Right atrium auricular region (tissue), 2 donors: ENCODE results near the gene GP9. TPM values are rescaled to one million over a fixed set of nuclear protein-coding genes. Genes with fewer than 3 reads are reported as not detected.

ENCODE experiments used
- DNase-seq: peaks from one replicate; pipeline ENCODE4 v3.0.0-alpha.2; 2019; ENCODE audit warnings: low spot score
- H3K27ac ChIP-seq, 2 donors: fragments of 200-600 bp; sonication (generic); 1 replicate in 1 of 2; 2 replicates in 1 of 2; pipeline ENCODE4 v1.5.1; 2016 to 2019
- H3K27me3 ChIP-seq, 2 donors: fragments of 200-600 bp; sonication (generic); one replicate each; pipeline versions ENCODE4 v1.5.1 to v1.6.0; 2017 to 2019
- H3K36me3 ChIP-seq: fragments of 200-600 bp; sonication (generic); one replicate; pipeline ENCODE4 v1.5.1; 2016
- H3K4me1 ChIP-seq, 2 donors: fragments of 200-600 bp; sonication (generic); one replicate each; pipeline versions ENCODE4 v1.5.1 to v1.6.0; 2017 to 2019
- H3K4me3 ChIP-seq, 2 donors: fragments of 200-600 bp; sonication (generic); 1 replicate in 1 of 2; 2 replicates in 1 of 2; pipeline ENCODE4 v1.5.1; 2017 to 2019; ENCODE audit warnings: mild to moderate bottlenecking in 1 of 2, moderate library complexity in 1 of 2
- H3K9me3 ChIP-seq, 2 donors: fragments of 200-600 bp; sonication (generic); one replicate each; pipeline ENCODE4 v1.5.1; 2019
- total RNA-seq, 2 donors: library from RNA; depleted of rRNA; stranded (reverse); fragments of >200 nt; gene quantifications; one replicate each; pipeline ENCODE4 v1.1.0, GENCODE V29; 2016
- TF ChIP-seq, protein P1 (sequence below), 2 donors: fragments of 200-600 bp; sonication (generic); IDR thresholded peaks; one replicate each; pipeline ENCODE4 v1.5.1; 2019; ENCODE audit warnings: antibody characterized with exemption in 2 of 2

GP9 gene
- total RNA-seq, 2 donors from 2014 or later: not detected

DNA sequence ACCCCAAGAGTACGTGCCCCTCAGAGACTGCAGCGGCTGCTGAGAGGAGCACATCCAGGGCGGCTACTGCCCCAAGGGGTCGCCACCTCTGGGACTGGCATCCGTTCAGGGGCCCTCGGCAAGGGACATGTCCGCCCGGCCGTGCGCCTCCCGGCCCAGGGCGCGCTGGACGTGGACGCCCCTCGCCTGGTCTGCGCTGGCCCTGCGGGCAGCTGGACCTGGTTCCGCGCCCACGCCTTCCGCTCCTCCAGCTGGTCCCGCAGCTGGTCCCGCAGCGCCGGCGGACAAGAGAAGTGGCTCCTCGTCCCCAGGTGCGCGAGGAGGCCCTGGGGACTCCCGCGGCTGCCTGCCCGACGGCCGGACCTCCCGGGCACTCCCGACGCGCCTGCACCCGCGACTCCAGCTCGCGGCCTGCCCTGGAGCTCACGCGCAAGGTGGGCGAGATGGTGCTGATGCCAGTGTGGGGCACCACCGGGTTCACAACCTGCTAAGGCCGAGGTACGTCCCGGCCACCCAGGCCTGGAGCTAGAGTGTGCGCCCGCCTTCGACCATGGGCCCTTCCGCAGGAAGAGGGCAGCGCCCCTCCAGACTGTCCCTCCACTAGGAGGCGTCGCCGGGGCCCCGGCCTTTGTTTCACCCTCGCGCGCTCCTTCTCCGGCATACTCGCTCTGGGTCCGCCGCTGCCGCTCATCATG is 14.4 kb upstream of the GP9 start:
- no peak overlapping the region for H3K27ac ChIP-seq
- H3K36me3 ChIP-seq: no peaks in the 10 kb centered on the region
- H3K9me3 ChIP-seq: peaks cover 0 to 5% of the 10 kb centered on the region in 2 donors
- TF ChIP-seq, protein P1, sequence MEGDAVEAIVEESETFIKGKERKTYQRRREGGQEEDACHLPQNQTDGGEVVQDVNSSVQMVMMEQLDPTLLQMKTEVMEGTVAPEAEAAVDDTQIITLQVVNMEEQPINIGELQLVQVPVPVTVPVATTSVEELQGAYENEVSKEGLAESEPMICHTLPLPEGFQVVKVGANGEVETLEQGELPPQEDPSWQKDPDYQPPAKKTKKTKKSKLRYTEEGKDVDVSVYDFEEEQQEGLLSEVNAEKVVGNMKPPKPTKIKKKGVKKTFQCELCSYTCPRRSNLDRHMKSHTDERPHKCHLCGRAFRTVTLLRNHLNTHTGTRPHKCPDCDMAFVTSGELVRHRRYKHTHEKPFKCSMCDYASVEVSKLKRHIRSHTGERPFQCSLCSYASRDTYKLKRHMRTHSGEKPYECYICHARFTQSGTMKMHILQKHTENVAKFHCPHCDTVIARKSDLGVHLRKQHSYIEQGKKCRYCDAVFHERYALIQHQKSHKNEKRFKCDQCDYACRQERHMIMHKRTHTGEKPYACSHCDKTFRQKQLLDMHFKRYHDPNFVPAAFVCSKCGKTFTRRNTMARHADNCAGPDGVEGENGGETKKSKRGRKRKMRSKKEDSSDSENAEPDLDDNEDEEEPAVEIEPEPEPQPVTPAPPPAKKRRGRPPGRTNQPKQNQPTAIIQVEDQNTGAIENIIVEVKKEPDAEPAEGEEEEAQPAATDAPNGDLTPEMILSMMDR (IDR thresholded peaks at IDR 0.05): no peak
- no peak for DNase-seq
- H3K4me1 ChIP-seq: peaks cover 0 to 19% of the 10 kb centered on the region in 2 donors
- peak overlapping the region; percentile 25 to 49 for H3K4me3 ChIP-seq
- H3K27me3 ChIP-seq: no peaks in the 10 kb centered on the region

DNA sequence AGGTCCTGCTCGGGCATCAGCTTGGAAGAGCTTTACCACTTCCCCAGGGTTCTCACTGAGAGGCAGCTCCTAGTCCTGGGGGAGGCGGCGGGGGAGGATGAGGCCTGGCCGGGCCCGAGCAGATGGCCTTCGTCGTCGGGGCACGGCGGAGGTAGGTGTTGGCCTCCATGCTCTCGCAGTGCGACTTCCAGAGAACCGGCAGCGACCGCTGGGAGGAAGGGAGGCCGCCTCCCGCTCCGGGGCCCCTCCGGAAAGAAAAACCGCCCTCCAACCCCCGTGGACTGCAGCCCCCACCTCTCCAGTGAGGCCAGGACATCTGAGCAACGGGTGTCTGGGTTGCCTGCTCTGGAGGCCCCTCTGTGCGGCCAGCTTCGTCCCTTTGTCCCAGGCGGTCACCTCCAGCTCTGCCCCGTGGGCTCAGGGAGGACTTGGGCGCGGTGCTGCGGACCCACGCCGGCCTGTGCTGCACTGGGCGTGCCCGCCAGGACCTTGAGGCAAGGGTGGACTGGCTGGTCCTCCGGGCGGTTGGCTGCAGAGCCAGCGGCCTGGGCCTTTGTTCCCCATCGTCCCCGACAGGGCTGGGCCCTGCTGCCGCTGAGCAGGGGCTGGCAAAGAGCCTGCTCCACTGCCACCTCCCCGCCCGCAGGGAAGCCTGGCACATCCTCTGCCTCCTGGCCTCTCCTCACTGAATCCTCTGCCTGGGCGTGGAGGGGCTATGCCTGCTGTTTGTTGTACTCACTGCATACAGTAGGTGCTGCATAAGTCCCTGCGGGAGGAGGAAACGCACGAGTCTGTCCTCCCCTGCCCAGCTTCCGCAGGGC is 13.6 kb upstream of the GP9 start:
- TF ChIP-seq, protein P1 (IDR thresholded peaks at IDR 0.05): no peak
- Histone ChIP-seq H3K9me3 (peaks cover 0 to 5% of the 10 kb centered on the region in 2 donors), H3K4me3 (no peak overlapping the region), H3K36me3 (no peaks in the 10 kb centered on the region), H3K27ac (no peak overlapping the region), H3K4me1 (peaks cover 0 to 26% of the 10 kb centered on the region in 2 donors), H3K27me3 (no peaks in the 10 kb centered on the region)
- DNase-seq: no peak

GRCh38 chr3:129047553-129047839 is 13.1 kb upstream of the GP9 start:
- no peaks in the 10 kb centered on the region for H3K27me3 ChIP-seq
- H3K4me1 ChIP-seq: peaks cover 0 to 32% of the 10 kb centered on the region in 2 donors
- TF ChIP-seq, protein P1 (IDR thresholded peaks at IDR 0.05): no peak
- H3K36me3 ChIP-seq: no peaks in the 10 kb centered on the region
- no peak overlapping the region for H3K4me3 ChIP-seq
- no peak for DNase-seq
- H3K9me3 ChIP-seq: peaks cover 0 to 5% of the 10 kb centered on the region in 2 donors
- H3K27ac ChIP-seq: no peak overlapping the region

DNA sequence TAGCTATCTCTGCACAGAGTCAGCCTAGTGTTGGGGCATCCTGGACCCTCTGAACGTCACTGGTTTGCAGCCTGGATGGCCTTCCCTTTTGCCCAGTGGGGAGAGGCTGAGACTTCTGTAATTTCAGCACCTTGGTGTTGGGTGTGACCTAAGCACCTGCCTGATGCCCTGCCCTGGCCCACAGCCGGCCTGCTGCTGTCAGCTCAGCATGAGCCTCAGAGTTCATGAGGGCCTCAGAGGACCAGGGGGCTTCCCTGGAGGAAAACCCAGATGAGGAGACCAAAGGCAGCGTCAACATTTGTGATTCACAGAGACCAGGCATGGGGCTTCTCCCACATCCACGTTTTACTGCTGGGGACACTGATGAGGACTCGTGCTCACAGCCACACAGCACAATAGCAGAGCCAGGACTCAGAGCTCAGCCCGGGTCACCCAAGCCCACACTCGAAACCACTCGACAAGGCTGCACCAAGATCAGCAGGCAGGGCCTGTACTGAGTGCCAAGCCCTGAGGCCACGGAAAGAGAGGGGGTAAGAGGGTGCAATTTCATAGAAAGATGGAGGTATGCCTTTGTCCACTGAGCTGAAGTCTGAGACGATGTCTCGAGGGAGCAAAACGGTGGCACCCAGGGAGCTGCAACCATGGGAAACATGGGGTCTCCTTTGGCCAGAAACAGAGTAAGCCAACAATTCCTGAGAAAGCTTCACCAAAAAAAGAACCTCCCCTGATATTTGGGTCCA is 9.9 kb upstream of the GP9 start:
- DNase-seq: no peak
- H3K27ac ChIP-seq: peak overlapping the region in 1 of 2 donors; percentile 51
- TF ChIP-seq, protein P1 (IDR thresholded peaks at IDR 0.05): no peak

GRCh38 chr3:129051871-129052340 is 8.7 kb upstream of the GP9 start:
- H3K36me3 ChIP-seq: no peaks in the 10 kb centered on the region
- TF ChIP-seq, protein P1 (IDR thresholded peaks at IDR 0.05): no peak
- H3K9me3 ChIP-seq: no peaks in the 10 kb centered on the region
- H3K4me3 ChIP-seq: no peak overlapping the region
- H3K4me1 ChIP-seq: peaks cover 0 to 35% of the 10 kb centered on the region in 2 donors
- H3K27ac ChIP-seq: peak overlapping the region; percentile 51 to 76
- no peaks in the 10 kb centered on the region for H3K27me3 ChIP-seq
- DNase-seq: peak; percentile 74

More for the DNA sequence above, 9.9 kb upstream of the GP9 start:
- Histone ChIP-seq H3K36me3 (no peaks in the 10 kb centered on the region), H3K27me3 (no peaks in the 10 kb centered on the region), H3K4me3 (no peak overlapping the region), H3K4me1 (peaks cover 0 to 43% of the 10 kb centered on the region in 2 donors), H3K9me3 (no peaks in the 10 kb centered on the region)
